SK-N-SH treated with all-trans-retinoic acid at 6 μM for 48 hours (cell line): ENCODE results near the gene UBR3.

ENCODE experiments used
- ARNTL ChIP-seq: fragments of 450-650 bp; formaldehyde crosslinking; IDR thresholded peaks from 2 replicates; pipeline ENCODE4 v1.5.0; 2020; ENCODE audit warnings: low read depth, mild to moderate bottlenecking, moderate library complexity, borderline replicate concordance
- CREB5 ChIP-seq: fragments of 250-450 bp; sonication (Bioruptor Pico); IDR thresholded peaks from 2 replicates; pipeline ENCODE4 v1.5.1; 2020; ENCODE audit warnings: low read depth, mild to moderate bottlenecking, moderate library complexity
- CSDC2 ChIP-seq: fragments of 250-450 bp; sonication (Bioruptor Pico); IDR thresholded peaks from 2 replicates; pipeline ENCODE4 v1.5.0; 2020; ENCODE audit warnings: mild to moderate bottlenecking, moderate library complexity
- CSRNP3 ChIP-seq: fragments of 250-450 bp; sonication (Bioruptor Pico); IDR thresholded peaks from 2 replicates; pipeline ENCODE4 v1.5.1; 2021; ENCODE audit warnings: mild to moderate bottlenecking, moderate library complexity
- OSR1 ChIP-seq: fragments of 250-450 bp; sonication (Bioruptor Pico); IDR thresholded peaks from 2 replicates; pipeline ENCODE4 v1.8.0; 2022; ENCODE audit warnings: moderate library complexity, mild to moderate bottlenecking, inconsistent platforms
- PATZ1 ChIP-seq: fragments of 250-450 bp; sonication (Bioruptor Pico); IDR thresholded peaks from 2 replicates; pipeline ENCODE4 v1.8.0; 2020; ENCODE audit warnings: mild to moderate bottlenecking, moderate library complexity, borderline replicate concordance
- PPARA ChIP-seq: fragments of 250-450 bp; sonication (Bioruptor Pico); IDR thresholded peaks from 2 replicates; pipeline ENCODE4 v1.5.0; 2020; ENCODE audit warnings: mild to moderate bottlenecking, borderline replicate concordance
- RARB ChIP-seq: fragments of 250-450 bp; sonication (Bioruptor Pico); IDR thresholded peaks from 2 replicates; pipeline ENCODE4 v1.8.0; 2021; ENCODE audit warnings: mild to moderate bottlenecking, moderate library complexity
- TSHZ2 ChIP-seq: fragments of 250-450 bp; sonication (Bioruptor Pico); IDR thresholded peaks from 2 replicates; pipeline ENCODE4 v1.5.0; 2020; ENCODE audit warnings: mild to moderate bottlenecking, moderate library complexity
- ZFP3 ChIP-seq: fragments of 250-450 bp; sonication (Bioruptor Pico); IDR thresholded peaks from 2 replicates; pipeline ENCODE4 v1.5.0; 2020; ENCODE audit warnings: mild to moderate bottlenecking, moderate library complexity
- ZFP30 ChIP-seq: fragments of 450-650 bp; formaldehyde crosslinking; IDR thresholded peaks from 2 replicates; pipeline ENCODE4 v1.5.0; 2022; ENCODE audit warnings: mild to moderate bottlenecking, moderate library complexity
- ZNF565 ChIP-seq: fragments of 450-650 bp; formaldehyde crosslinking; conservative IDR thresholded peaks from 2 replicates; pipeline ENCODE4 v1.5.0; 2020; ENCODE audit warnings: low read depth, mild to moderate bottlenecking, moderate library complexity

GRCh38 chr2:169798397-169798717 is 28.9 kb upstream of the UBR3 start:
- no peak for TF ChIP-seq OSR1 (CRISPR knock-in tag)
- no peak for TF ChIP-seq ZFP30
- no peak for TF ChIP-seq TSHZ2 (CRISPR knock-in tag)
- TF ChIP-seq ZFP3 (CRISPR knock-in tag), result no peak
- TF ChIP-seq RARB (CRISPR knock-in tag), result no peak
- TF ChIP-seq CSRNP3 (CRISPR knock-in tag), result no peak
- no peak for TF ChIP-seq CREB5 (CRISPR knock-in tag)
- no peak for TF ChIP-seq CSDC2 (CRISPR knock-in tag)
- TF ChIP-seq ARNTL (CRISPR knock-in tag), result no peak
- TF ChIP-seq PPARA (CRISPR knock-in tag), result no peak
- no peak for TF ChIP-seq PATZ1 (CRISPR knock-in tag)
- no peak for TF ChIP-seq ZNF565
